Peyer's patch (tissue), 4 donors: ENCODE measurements around the gene SPINK4.

Experiments used
- CTCF ChIP-seq, 6 experiments: fragments of 450-650 bp in 4 of 6; fragments of 200-600 bp in 2 of 6; sonication (generic) in 1 of 6; IDR thresholded peaks; one replicate each; pipeline ENCODE4 v1.5.1; 2017 to 2019; ENCODE audit warnings: antibody characterized with exemption in 6 of 6, mild to moderate bottlenecking in 3 of 6, moderate library complexity in 1 of 6
- POLR2A ChIP-seq, 2 donors: fragments of 450-650 bp; IDR thresholded peaks; one replicate each; pipeline ENCODE4 v1.5.1; 2017; ENCODE audit warnings: antibody characterized with exemption in 2 of 2, mild to moderate bottlenecking in 2 of 2, moderate library complexity in 2 of 2

- TF ChIP-seq CTCF (IDR thresholded peaks at IDR 0.05), result no peak
- TF ChIP-seq POLR2A (IDR thresholded peaks at IDR 0.05), result no peak
These were observed 20.4 kb downstream of the SPINK4 start for GRCh38 chr9:33260372-33260771.
